ENCODE measurements around the gene WDCP. TPM values are rescaled to one million over a fixed set of nuclear protein-coding genes. Genes with fewer than 3 reads are reported as not detected.

WDCP gene
- total and polyA plus RNA-seq, 2 experiments from 2014 or later = 6.8 to 7.7 TPM

DNA sequence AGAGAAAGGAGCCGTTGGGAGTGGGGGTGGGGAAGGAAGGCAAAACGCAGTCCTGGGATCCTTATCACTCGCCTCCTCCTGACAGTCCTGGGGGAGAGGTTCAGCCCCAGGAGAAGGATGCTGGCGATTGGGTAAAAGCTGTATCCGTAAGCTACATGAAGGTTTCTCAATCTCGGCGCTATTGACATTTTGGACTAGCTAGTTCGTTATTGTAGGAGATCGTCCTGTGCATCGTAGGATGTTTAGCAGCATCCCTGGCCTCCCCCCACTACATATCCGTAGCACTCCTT lies 38.0 kb upstream of the WDCP start:
- Histone ChIP-seq H3K4me1 (ENCODE audit: low read depth) (peaks cover 4% of the 10 kb centered on the region), H3K9me3 (ENCODE audit: low read depth) (no peaks in the 10 kb centered on the region), H3K27me3 (no peaks in the 10 kb centered on the region), H3K27ac (peak overlapping the region; percentile 84), H3K4me3 (peak overlapping the region; percentile 45), H3K36me3 (peaks cover 3% of the 10 kb centered on the region)
- TF ChIP-seq, protein P1, sequence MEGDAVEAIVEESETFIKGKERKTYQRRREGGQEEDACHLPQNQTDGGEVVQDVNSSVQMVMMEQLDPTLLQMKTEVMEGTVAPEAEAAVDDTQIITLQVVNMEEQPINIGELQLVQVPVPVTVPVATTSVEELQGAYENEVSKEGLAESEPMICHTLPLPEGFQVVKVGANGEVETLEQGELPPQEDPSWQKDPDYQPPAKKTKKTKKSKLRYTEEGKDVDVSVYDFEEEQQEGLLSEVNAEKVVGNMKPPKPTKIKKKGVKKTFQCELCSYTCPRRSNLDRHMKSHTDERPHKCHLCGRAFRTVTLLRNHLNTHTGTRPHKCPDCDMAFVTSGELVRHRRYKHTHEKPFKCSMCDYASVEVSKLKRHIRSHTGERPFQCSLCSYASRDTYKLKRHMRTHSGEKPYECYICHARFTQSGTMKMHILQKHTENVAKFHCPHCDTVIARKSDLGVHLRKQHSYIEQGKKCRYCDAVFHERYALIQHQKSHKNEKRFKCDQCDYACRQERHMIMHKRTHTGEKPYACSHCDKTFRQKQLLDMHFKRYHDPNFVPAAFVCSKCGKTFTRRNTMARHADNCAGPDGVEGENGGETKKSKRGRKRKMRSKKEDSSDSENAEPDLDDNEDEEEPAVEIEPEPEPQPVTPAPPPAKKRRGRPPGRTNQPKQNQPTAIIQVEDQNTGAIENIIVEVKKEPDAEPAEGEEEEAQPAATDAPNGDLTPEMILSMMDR (IDR thresholded peaks at IDR 0.05; ENCODE audit: low read depth, low read length) = no peak
- no peak for DNase-seq (ENCODE audit: low read depth in 1 of 2, low spot score in 1 of 2)

DNA sequence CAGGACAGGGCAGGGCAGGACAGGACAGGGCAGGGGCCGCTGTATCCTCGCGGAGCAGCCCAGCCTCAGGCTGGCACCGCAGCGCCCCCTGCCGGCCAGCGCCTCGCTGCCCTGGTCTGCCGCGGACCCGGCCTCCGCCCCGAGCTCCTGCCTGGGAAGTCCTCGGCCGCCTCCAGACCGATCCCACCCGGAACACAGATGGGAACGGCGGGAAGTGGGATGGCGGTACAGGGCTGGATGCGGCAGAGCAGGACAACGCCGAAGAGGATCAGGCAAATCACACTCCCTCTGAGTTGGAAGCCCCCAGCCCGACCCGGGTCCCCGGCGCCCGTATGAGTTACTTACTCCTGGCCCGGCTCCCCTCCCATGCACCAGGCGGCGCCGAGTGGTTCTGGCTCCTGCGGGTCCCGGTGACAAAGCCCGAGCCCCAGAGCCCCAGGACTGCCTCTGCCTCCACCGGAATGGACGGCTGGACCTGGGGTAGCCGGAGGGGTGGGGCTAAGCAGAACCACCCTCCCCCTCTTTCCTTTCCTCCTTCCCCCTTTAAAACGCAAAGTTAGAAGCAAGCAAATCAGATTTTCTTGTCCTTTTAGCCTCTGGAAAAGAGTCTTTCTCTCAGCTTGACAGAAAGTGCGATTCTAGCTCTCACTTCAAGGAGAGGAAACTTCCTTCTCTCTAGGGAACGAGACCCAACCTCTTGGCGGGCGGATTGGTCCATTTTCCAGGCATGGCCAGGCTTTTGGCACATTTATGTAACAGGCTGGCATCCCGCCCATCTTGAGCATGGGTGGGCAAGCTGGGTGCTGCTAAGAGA lies 37.4 kb upstream of the WDCP start, which contains the start of gene TP53I3:
Gene TP53I3, minus strand, starts transcription at position 449 of the 814 bp plus-strand sequence. CDS start 508 bp downstream, outside the sequence.
- TF ChIP-seq, protein P1 (IDR thresholded peaks at IDR 0.05; ENCODE audit: low read depth, low read length) = peak; percentile 89
- Histone ChIP-seq H3K4me3 (peak within 1 kb of the TSS; percentile 45), H3K4me1 (ENCODE audit: low read depth) (peaks cover 4% of the 10 kb centered on the region), H3K27ac (peak within 1 kb of the TSS; percentile 84), H3K9me3 (ENCODE audit: low read depth) (no peaks in the 10 kb centered on the region), H3K27me3 (no peaks in the 10 kb centered on the region), H3K36me3 (peaks cover 3% of the 10 kb centered on the region)
- DNase-seq (ENCODE audit: low read depth in 1 of 2, low spot score in 1 of 2) = peak; percentile 92 to 95

DNA sequence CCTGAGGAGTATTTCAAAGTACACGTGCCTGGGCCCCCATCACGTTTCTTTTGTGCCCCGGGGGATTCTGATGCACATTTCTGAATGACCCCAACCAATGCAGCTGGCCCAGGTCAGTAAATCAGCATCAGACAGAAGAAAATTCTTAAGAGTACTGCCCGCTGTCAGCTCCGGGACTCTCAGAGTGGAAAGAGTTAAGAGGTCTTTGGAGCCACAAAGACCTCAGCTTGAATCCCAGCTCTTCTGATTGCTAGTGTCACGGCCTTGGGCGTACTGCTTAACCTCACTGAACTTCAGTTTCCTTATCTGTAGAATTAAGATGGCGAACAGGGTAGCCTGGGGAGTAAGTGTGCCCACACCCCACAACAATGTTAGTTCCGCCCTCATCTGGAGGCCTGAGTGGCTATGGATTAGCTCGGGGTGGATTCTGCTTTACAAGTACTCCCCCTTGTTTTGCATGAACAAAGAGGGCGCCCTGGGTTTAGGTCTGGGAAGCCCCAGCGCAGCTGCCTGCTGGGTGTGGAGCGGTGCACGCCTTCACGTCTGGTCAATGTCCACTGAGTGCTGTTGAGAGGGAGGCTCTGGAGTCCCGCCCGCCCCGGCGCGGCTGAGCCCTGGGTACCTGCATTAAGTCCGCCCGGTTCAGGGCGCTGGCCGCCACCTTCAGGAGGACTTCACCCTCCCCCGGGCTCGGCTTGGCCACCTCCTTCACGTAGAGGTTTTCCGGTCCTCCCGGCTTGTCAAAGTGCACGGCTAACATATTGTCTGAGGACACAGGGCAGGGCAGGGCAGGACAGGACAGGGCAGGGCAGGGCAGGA lies 36.6 kb upstream of the WDCP start:
- Histone ChIP-seq H3K4me1 (ENCODE audit: low read depth) (peaks cover 4% of the 10 kb centered on the region), H3K36me3 (peaks cover 3% of the 10 kb centered on the region), H3K4me3 (peak overlapping the region; percentile 45), H3K27ac (peak overlapping the region; percentile 84), H3K9me3 (ENCODE audit: low read depth) (no peaks in the 10 kb centered on the region), H3K27me3 (no peaks in the 10 kb centered on the region)
- TF ChIP-seq, protein P1 (IDR thresholded peaks at IDR 0.05; ENCODE audit: low read depth, low read length) = no peak
- peak; percentile 87 to 95 for DNase-seq (ENCODE audit: low read depth in 1 of 2, low spot score in 1 of 2)

DNA sequence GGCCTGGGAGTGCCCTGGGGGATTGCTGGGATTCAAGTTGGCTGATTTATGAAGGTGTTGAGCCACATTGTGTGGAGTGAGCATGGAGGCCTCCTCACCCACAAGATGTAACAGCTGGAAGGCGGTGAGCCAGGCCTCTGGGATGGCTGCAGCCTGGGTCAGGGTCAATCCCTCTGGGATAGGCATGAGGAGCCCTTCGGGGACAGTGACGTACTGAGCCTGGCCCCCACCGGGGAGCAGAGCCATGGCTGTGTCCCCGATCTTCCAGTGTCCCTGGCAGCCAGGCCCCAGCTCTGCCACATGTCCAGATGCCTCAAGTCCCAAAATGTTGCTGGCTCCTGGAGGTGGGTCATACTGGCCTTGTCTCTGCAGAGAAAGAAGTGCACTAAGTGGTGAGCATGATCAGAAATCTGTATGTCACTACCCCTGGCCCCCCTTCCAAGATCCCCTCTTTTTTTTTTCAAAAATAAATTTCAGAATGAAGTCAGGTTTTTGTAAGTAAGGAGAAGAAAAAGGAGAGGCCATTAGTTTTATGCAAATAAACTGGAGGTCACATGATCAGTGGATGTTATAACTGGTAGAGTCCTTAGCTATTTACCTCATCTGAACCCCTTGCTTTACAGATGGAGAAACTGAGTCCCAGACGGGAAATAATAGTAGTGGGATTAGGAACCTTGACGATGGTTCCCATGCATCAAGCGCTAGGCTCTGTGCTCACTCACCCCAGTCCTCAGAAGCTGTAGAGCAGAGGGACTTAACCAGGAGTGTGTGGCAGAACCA lies 35.8 kb upstream of the WDCP start:
- no peak for DNase-seq (ENCODE audit: low read depth in 1 of 2, low spot score in 1 of 2)
- Histone ChIP-seq H3K27me3 (no peaks in the 10 kb centered on the region), H3K9me3 (ENCODE audit: low read depth) (no peaks in the 10 kb centered on the region), H3K36me3 (peaks cover 3% of the 10 kb centered on the region), H3K27ac (peak overlapping the region; percentile 84), H3K4me1 (ENCODE audit: low read depth) (peaks cover 4% of the 10 kb centered on the region), H3K4me3 (peak overlapping the region; percentile 45)
- TF ChIP-seq, protein P1 (IDR thresholded peaks at IDR 0.05; ENCODE audit: low read depth, low read length) = no peak

DNA sequence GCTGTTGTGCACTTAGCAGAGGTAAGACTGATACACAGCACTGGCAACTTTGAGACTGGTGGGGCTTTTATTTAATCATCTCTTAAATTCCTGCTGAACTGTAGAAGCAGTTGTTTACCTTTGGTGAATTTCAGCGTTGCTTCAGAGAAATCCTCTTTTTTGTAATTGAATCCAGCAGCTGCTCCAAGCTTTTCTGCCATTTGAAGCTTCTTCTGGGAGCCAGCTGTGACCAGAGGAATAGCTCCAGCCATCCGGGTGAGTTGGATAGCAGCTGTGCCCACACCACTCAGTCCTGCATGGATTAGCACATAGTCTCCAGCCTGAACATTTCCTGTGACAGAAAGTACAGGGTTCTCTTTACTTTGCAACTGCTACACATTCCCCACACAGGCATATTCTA lies 33.5 kb upstream of the WDCP start:
- H3K27me3 ChIP-seq = no peaks in the 10 kb centered on the region
- DNase-seq (ENCODE audit: low read depth in 1 of 2, low spot score in 1 of 2) = no peak
- H3K36me3 ChIP-seq = peaks cover 3% of the 10 kb centered on the region
- H3K27ac ChIP-seq = no peak overlapping the region
- no peaks in the 10 kb centered on the region for H3K9me3 ChIP-seq (ENCODE audit: low read depth)
- H3K4me3 ChIP-seq = no peak overlapping the region
- peaks cover 4% of the 10 kb centered on the region for H3K4me1 ChIP-seq (ENCODE audit: low read depth)
- TF ChIP-seq, protein P1 (IDR thresholded peaks at IDR 0.05; ENCODE audit: low read depth, low read length) = no peak
